Activated CD4-positive, alpha-beta T cell treated with anti-CD3 and anti-CD28 coated beads for 36 hours (primary cell): Measurements from ENCODE around the gene MAD1L1. TPM values are rescaled to one million over a fixed set of nuclear protein-coding genes. Genes with fewer than 3 reads are reported as not detected.

ENCODE experiments used
- ATAC-seq: fragments of 200-7000 bp; cut with Tn5 transposase; one replicate; pipeline ENCODE4 v1.10.0; 2021; ENCODE audit warnings: mild to moderate bottlenecking, moderate library complexity
- CTCF ChIA-PET: fragments of 350-600 bp; sonication (Branson Sonifier 250); formaldehyde crosslinking; loops from one replicate; lab custom pipeline; 2021; ENCODE audit warnings: antibody characterized with exemption; lab: Charles Lee
- POLR2A ChIA-PET: fragments of 350-600 bp; sonication (Branson Sonifier 250); formaldehyde crosslinking; loops from one replicate; lab custom pipeline; 2021; ENCODE audit warnings: antibody characterized with exemption, inconsistent platforms; lab: Charles Lee
- DNase-seq: peaks from one replicate; pipeline ENCODE4 v3.0.0-alpha.2; 2020
- H3K27ac Mint-ChIP-seq: one replicate; pipeline ENCODE4 v1.8.0; 2021; ENCODE audit warnings: mixed read lengths
- H3K27me3 Mint-ChIP-seq: one replicate; pipeline ENCODE4 v1.8.0; 2021; ENCODE audit warnings: mixed read lengths
- H3K36me3 Mint-ChIP-seq: one replicate; pipeline ENCODE4 v1.8.0; 2021; ENCODE audit warnings: low read depth, mixed read lengths
- H3K4me1 Mint-ChIP-seq: one replicate; pipeline ENCODE4 v1.8.0; 2021; ENCODE audit warnings: mixed read lengths
- H3K4me3 Mint-ChIP-seq: one replicate; pipeline ENCODE4 v1.8.0; 2021; ENCODE audit warnings: mild to moderate bottlenecking, moderate library complexity, mixed read lengths
- H3K9me3 Mint-ChIP-seq: one replicate; pipeline ENCODE4 v1.8.0; 2021; ENCODE audit warnings: low read depth, mixed read lengths
- intact Hi-C, 2 experiments: fragments of 100-400 bp; cut with DNase I in 1 of 2; cut with micrococcal nuclease in 1 of 2; formaldehyde crosslinking; loops; one replicate each; pipeline versions ENCODE4 v1.14.2 to v1.15.1; 2022 to 2024; cut with DNase I, micrococcal nuclease
- total RNA-seq, 2 experiments: library from RNA; stranded (reverse); gene quantifications; one replicate each; pipeline ENCODE4 v1.2.3, GENCODE V29; 2021

The MAD1L1 gene
- total RNA-seq, 2 experiments from 2014 or later, result 50.2 to 61.7 TPM

DNA sequence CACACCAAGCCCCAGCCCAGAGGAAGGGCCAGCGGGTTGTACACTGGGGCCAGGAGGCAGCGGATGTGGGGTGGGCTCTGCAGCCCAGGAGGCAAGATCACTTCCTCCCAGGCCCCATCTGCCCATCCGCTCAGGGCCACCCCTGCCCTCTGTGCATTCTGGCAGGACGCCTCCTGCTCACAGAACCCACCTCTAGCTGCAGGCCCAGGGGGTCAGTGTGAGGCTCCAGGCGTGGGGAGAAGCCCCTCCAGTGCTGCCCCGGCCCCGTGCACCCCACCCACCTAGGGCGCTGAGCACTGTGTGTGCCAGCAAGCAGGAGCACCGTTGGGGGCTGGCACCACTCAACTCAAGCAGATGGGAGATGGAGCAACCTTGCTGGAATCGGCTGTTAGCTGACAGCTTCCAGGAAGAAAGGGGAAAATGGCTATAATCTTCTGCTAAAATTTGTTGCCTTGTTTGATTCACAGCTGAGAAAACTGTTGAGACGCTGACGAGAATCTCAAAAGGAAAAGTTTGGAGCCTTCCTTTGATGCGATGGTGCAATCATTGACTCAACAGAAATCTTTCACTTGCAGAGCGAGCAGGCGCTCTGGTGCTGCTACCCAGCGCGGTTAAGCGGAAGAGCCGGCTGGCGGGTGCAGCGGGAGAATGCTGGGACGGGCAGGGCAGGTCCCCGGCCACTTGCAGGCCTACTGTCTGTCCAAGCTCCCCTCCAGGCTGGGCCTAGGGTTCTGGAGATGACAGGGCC is 286.5 kb downstream of the MAD1L1 start:
- ATAC-seq, result no peak
- Mint-ChIP-seq H3K9me3 (no peaks in the 10 kb centered on the region), H3K27me3 (no peaks in the 10 kb centered on the region), H3K36me3 (no peaks in the 10 kb centered on the region), H3K4me1 (peaks cover 41% of the 10 kb centered on the region), H3K4me3 (no peak overlapping the region), H3K27ac (no peak overlapping the region)
- intact Hi-C loops, result no loop called here
- CTCF ChIA-PET, result no interaction called here
- POLR2A ChIA-PET, result no interaction called here
- no peak for DNase-seq

DNA sequence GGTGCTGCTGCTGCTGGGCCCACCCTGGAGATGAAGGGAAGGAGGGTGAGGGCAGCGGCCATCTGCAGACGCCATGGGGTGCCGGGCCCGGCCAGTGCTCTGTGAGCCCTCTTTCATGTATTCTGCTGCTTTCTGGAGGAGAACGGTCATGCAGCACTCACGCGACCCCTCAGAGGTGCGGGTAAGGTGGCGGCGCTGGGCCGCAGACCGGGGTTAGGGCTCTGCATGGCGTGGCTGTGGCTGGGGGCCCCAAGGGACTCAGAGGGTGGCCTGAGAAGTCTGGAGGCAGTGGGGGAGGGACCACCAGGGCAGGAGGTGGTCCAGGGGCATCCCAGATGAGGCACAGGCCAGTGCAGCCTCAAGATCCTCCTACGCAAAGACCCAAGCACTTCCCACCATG is 287.2 kb downstream of the MAD1L1 start:
- CTCF ChIA-PET, result no interaction called here
- Mint-ChIP-seq H3K36me3 (no peaks in the 10 kb centered on the region), H3K4me1 (peaks cover 44% of the 10 kb centered on the region), H3K4me3 (no peak overlapping the region), H3K9me3 (no peaks in the 10 kb centered on the region), H3K27me3 (no peaks in the 10 kb centered on the region), H3K27ac (no peak overlapping the region)
- ATAC-seq (no peak), DNase-seq (no peak)
- POLR2A ChIA-PET, result no interaction called here
- intact Hi-C loops, result no loop called here

DNA sequence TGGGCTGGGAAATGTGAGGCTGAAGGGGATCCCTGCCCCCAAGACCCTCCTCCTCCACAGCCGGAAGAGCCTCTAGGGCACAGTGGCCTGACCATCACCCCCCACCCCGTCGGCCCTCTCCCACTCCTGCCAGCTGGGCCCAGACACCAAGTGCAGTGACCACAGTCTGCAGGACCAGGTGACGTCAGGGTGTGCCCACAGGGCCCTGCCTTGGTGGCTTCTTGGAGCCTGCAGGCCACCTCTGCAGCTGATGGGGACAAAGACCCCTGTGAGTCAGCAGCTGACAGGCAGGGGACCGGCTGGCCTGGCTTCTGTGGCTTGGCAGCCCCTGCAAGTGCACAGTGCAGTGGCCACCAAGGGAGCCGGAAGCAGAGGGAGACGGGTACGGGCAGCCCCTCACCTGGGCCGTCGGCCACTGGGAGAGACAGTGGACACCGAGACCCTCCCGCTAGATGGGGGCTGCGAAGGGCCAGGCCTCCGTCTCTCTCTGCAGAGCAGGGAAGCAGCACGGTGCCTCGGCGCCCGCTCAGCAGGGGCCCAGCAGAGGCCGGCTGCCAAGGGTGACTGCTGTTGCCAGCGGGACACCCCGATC is 288.0 kb downstream of the MAD1L1 start:
- peaks cover 46% of the 10 kb centered on the region for H3K4me1 Mint-ChIP-seq
- H3K36me3 Mint-ChIP-seq, result no peaks in the 10 kb centered on the region
- H3K27ac Mint-ChIP-seq, result no peak overlapping the region
- DNase-seq, result no peak
- no peaks in the 10 kb centered on the region for H3K27me3 Mint-ChIP-seq
- intact Hi-C loops, result loop anchor here in 1 of 2 experiments (5.0 kb wide), 5 partner anchors 168 to 1022 kb away; partner anchors contain the start of gene EIF3B
- no peaks in the 10 kb centered on the region for H3K9me3 Mint-ChIP-seq
- no peak for ATAC-seq
- no peak overlapping the region for H3K4me3 Mint-ChIP-seq
- POLR2A ChIA-PET, result no interaction called here
- CTCF ChIA-PET, result no interaction called here

DNA sequence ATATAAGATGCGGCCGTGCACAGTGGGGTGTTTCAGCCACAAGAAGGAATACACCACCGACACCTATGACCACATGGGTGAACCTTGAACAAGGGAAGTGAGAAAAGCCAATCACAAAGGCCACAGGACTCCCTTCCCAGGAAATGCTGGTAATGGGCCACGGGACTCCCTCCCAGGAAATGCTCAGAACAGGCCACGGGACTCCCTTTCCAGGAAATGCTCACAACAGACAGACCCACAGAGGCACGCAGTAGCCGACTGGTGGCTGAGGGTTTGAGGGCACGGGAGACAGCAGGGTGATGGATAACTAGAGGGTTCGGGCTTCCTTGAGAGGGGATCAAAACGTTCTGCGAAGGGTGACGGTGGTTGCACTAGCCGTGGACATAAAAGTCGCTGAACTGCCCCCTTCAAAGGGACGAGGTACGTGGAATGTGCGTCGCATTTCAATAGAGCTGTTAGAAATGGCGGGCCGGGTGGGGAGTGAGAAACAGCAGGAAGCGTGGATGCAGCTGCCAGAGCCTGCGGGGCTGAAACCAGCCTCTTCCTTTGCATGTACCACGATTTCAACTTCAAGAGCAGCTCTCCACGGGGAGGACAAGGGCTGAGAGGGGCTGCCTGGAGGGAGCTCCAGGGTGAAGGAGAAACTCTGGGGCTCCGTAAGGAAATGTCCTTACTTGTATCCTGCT is 288.7 kb downstream of the MAD1L1 start:
- ATAC-seq, result no peak
- ChIA-PET CTCF (no interaction called here), POLR2A (no interaction called here)
- H3K36me3 Mint-ChIP-seq, result no peaks in the 10 kb centered on the region
- H3K4me3 Mint-ChIP-seq, result no peak overlapping the region
- peaks cover 51% of the 10 kb centered on the region for H3K4me1 Mint-ChIP-seq
- DNase-seq, result no peak
- H3K27me3 Mint-ChIP-seq, result no peaks in the 10 kb centered on the region
- H3K27ac Mint-ChIP-seq, result no peak overlapping the region
- H3K9me3 Mint-ChIP-seq, result no peaks in the 10 kb centered on the region
- intact Hi-C loops, result loop anchor here in 1 of 2 experiments (5.0 kb wide), 5 partner anchors 168 to 1022 kb away; partner anchors contain the start of gene EIF3B

DNA sequence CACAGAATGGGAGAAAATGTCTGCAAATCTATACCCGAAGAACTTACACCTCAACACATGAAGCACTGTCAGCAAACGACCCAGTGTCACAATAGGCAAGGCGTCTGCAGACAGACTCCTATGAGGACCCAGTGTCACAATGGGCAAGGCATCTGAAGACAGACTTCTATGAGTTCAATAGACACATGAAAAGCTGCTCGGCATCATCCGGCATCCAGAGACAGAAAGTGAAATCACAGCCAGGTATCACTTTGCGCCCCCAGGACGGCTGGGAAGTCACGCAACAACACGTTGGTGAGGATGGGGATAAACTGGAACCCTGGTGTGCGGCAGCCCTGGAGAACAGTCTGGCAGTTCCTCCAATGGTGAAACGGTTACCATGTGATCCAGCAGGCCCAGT is 289.4 kb downstream of the MAD1L1 start:
- DNase-seq, result peak; percentile 41
- intact Hi-C loops, result loop anchor here in 1 of 2 experiments (5.0 kb wide), 5 partner anchors 169 to 1021 kb away; partner anchors contain the start of gene EIF3B
- H3K4me3 Mint-ChIP-seq, result no peak overlapping the region
- no peak for ATAC-seq
- H3K27me3 Mint-ChIP-seq, result no peaks in the 10 kb centered on the region
- POLR2A ChIA-PET, result no interaction called here
- peaks cover 59% of the 10 kb centered on the region for H3K4me1 Mint-ChIP-seq
- CTCF ChIA-PET, result no interaction called here
- peaks cover under 1% of the 10 kb centered on the region for H3K36me3 Mint-ChIP-seq
- no peaks in the 10 kb centered on the region for H3K9me3 Mint-ChIP-seq
- H3K27ac Mint-ChIP-seq, result no peak overlapping the region

DNA sequence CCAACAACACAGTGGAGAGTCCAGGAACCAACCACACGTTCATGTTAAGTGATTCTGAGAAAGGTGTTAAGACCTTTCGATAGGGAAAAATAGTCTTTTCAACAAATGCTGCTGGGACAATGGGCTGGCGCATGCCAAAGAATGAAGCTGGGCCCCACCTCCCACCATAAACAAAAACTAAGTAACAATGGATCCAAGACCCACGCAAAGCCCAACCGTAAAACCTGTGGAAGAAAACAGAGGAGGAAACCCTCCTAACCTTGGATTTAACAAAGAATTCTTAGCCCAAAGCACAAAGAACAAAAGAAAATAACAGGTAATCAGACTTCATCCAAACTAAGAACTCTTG is 289.8 kb downstream of the MAD1L1 start:
- ATAC-seq (no peak), DNase-seq (no peak)
- no peak overlapping the region for H3K27ac Mint-ChIP-seq
- peaks cover 4% of the 10 kb centered on the region for H3K36me3 Mint-ChIP-seq
- peaks cover 62% of the 10 kb centered on the region for H3K4me1 Mint-ChIP-seq
- H3K9me3 Mint-ChIP-seq, result no peaks in the 10 kb centered on the region
- H3K4me3 Mint-ChIP-seq, result no peak overlapping the region
- CTCF ChIA-PET, result no interaction called here
- POLR2A ChIA-PET, result no interaction called here
- intact Hi-C loops, result loop anchor here in 1 of 2 experiments (5.0 kb wide), 5 partner anchors 169 to 1021 kb away; partner anchors contain the start of gene EIF3B
- H3K27me3 Mint-ChIP-seq, result no peaks in the 10 kb centered on the region

DNA sequence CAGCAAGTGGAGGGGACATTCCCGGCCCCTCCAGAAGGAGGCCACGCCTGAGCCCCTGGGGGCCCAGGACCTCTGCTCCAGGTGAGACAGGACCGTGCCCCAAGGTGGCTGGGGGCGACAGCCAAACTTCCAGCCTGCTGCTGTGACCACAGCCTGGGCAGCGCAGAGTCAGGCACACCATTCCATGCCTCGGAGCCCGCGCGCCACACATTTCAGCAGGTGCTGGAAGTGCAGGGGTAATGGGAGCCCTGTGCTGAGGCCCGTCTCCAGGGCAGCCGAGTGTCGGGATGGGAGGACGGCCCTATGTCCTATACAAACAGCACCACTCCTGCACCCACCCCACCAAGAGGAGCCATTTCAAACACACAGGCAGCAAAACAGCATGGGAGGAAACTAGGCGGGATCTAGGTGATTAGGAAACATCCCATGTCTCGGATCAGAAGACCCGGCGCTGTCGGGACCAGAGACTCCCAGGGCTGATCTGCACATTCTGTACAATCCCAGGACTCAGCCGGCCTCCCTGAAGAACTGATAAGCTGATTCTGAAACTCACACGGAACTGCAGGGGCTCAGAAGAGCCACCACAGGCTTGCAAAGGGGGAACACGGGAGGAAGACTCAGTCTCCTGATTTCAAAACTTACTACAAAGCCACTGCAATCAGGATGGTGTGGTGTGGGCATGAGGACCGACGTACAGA is 290.4 kb downstream of the MAD1L1 start:
- Mint-ChIP-seq H3K9me3 (no peaks in the 10 kb centered on the region), H3K4me1 (peaks cover 62% of the 10 kb centered on the region), H3K36me3 (peaks cover 4% of the 10 kb centered on the region), H3K27me3 (no peaks in the 10 kb centered on the region), H3K27ac (no peak overlapping the region), H3K4me3 (no peak overlapping the region)
- intact Hi-C loops, result loop anchor here in 1 of 2 experiments (5.0 kb wide), 5 partner anchors 170 to 1020 kb away; partner anchors contain the start of gene EIF3B
- DNase-seq, result no peak
- POLR2A ChIA-PET, result no interaction called here
- CTCF ChIA-PET, result no interaction called here
- ATAC-seq, result no peak

DNA sequence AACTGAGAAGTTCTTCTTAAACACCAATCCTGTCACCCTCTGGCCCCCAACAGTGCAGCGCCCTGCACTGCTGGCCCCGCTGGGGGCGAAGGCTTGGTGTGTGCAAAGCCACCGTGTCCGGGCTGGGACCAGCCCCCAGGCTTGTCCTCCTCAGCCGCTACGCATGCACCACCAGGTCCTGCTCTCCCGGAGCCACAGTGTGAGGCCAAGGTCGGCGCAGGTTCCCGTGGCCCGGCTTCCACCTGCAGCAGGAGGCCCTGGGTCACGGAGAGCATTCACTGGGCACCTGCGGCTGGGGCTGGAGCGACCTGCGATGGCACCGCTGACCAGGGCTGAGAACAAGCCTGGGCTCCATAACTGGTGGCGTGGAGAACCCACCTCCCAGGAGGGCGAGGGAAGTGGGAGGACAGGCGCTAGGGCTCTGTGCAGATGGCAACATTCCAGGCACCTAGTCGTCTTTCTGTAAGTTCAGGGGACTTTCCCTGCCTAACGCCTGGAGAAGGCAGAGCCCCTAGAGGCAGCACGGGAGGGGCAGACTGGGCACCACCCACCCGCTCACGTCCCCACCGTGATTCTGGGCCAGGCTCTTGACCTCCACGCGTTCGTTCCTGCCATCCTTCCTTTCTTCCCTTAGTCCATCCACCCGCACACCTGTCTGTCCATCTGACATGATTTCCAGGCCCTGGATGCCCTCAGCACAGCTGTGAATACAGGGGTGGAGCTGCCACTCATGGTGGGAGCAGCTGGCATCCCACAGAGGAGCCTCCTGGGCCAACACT is 291.1 kb downstream of the MAD1L1 start:
- peaks cover 68% of the 10 kb centered on the region for H3K4me1 Mint-ChIP-seq
- H3K27ac Mint-ChIP-seq, result no peak overlapping the region
- no peaks in the 10 kb centered on the region for H3K27me3 Mint-ChIP-seq
- no peaks in the 10 kb centered on the region for H3K9me3 Mint-ChIP-seq
- CTCF ChIA-PET, result interaction anchor here (0.6 to 0.7 kb wide), 2 partner anchors 14 to 704 kb away, joined by 3 read pairs; no protein-coding TSS in a partner anchor
- peaks cover 4% of the 10 kb centered on the region for H3K36me3 Mint-ChIP-seq
- DNase-seq (no peak), ATAC-seq (no peak)
- intact Hi-C loops, result loop anchor here in 1 of 2 experiments (5.0 kb wide), 5 partner anchors 171 to 1019 kb away; partner anchors contain the start of gene EIF3B
- no peak overlapping the region for H3K4me3 Mint-ChIP-seq
- POLR2A ChIA-PET, result no interaction called here

DNA sequence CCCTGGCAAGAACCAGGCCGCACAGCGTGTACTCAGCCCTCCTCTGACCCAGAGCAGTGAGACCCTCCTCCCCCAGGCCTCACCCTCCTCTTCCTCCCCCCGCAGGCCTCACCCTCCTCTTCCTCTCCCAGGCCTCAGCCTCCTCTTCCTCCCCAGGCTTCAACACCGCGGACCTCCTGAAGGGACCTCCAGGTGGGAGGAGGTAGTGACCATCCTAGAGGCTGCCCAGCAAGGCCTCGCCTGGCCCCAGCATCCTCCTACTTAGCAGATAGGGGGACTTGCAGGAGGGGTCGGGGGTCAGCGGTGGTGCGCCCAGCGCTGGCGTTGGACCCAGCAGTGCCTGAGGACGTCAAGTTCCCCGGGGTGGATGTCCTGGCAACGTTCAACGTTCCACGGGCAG is 291.9 kb downstream of the MAD1L1 start:
- ChIA-PET POLR2A (interaction anchor here (0.8 to 1.6 kb wide), 2 partner anchors 13 to 21 kb away, joined by 4 to 6 read pairs; no protein-coding TSS in a partner anchor), CTCF (interaction anchor here (0.6 to 1.5 kb wide), 2 partner anchors 58 to 705 kb away, joined by 3 to 4 read pairs; no protein-coding TSS in a partner anchor)
- Mint-ChIP-seq H3K4me3 (peak overlapping the region; percentile 81), H3K27ac (peak overlapping the region; percentile 93), H3K36me3 (peaks cover 6% of the 10 kb centered on the region), H3K4me1 (peaks cover 72% of the 10 kb centered on the region), H3K9me3 (no peaks in the 10 kb centered on the region), H3K27me3 (no peaks in the 10 kb centered on the region)
- intact Hi-C loops, result loop anchor here (1.0 to 5.0 kb wide), 13 partner anchors 15 to 1019 kb away; partner anchors contain the start of genes EIF3B (in 1 of the 2) and SNX8 (in 1 of the 2)
- ATAC-seq, result peak; percentile 2
- DNase-seq, result no peak

DNA sequence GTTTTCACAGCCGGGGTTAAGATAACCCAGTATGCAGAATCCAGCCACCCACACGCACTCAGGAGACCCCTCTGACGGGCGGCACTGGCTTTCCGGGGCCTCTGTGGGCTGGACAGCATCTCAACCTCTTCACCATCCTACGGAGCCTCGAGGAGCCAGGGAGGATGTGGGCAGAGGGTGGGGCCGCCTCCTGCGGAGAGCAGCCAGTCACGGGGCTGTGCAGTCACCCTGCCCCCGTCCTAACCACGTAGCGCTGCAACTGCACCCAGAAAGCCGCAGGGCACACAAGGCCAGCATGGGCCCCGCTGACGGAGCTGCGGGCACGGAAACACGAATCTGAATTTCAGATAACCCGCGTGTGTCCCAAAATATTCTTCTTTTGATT is 292.4 kb downstream of the MAD1L1 start:
- intact Hi-C loops, result loop anchor here (1.0 to 5.0 kb wide), 13 partner anchors 14 to 1018 kb away; partner anchors contain the start of genes EIF3B (in 1 of the 2) and SNX8 (in 1 of the 2)
- peak; percentile 96 for DNase-seq
- Mint-ChIP-seq H3K9me3 (no peaks in the 10 kb centered on the region), H3K36me3 (peaks cover 10% of the 10 kb centered on the region), H3K27ac (peak overlapping the region; percentile 93), H3K4me1 (peaks cover 74% of the 10 kb centered on the region), H3K27me3 (no peaks in the 10 kb centered on the region), H3K4me3 (peak overlapping the region; percentile 81)
- ATAC-seq, result peak; percentile 90
- POLR2A ChIA-PET, result interaction anchor here (0.6 to 1.6 kb wide), 3 partner anchors 13 to 80 kb away, joined by 3 to 6 read pairs (median 4); no protein-coding TSS in a partner anchor
- CTCF ChIA-PET, result interaction anchor here (0.6 to 1.5 kb wide), 3 partner anchors 13 to 57 kb away, joined by 3 to 4 read pairs (median 3); no protein-coding TSS in a partner anchor
